ENCODE data around the gene CWH43.
"Not testable (repeated sequence)": the region's sequence is repeated elsewhere in the genome, so short reads cannot be mapped to it uniquely, and the experiment has no call there.

- TF ChIP-seq EZH2 (IDR thresholded peaks at IDR 0.05; ENCODE audit: borderline replicate concordance, insufficient read depth, low read depth, low read length, poor library complexity, severe bottlenecking), result not testable (repeated sequence)
- TF ChIP-seq, protein P1, sequence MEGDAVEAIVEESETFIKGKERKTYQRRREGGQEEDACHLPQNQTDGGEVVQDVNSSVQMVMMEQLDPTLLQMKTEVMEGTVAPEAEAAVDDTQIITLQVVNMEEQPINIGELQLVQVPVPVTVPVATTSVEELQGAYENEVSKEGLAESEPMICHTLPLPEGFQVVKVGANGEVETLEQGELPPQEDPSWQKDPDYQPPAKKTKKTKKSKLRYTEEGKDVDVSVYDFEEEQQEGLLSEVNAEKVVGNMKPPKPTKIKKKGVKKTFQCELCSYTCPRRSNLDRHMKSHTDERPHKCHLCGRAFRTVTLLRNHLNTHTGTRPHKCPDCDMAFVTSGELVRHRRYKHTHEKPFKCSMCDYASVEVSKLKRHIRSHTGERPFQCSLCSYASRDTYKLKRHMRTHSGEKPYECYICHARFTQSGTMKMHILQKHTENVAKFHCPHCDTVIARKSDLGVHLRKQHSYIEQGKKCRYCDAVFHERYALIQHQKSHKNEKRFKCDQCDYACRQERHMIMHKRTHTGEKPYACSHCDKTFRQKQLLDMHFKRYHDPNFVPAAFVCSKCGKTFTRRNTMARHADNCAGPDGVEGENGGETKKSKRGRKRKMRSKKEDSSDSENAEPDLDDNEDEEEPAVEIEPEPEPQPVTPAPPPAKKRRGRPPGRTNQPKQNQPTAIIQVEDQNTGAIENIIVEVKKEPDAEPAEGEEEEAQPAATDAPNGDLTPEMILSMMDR (IDR thresholded peaks at IDR 0.05), result not testable (repeated sequence)
These were observed 105.8 kb downstream of the CWH43 start for GRCh38 chr4:49091883-49092282.
